Activated CD8-positive, alpha-beta memory T cell treated with anti-CD3 and anti-CD28 coated beads, Interleukin-2, amount 10 ng/mL, durations not matched to agents 7 days and 5 days (primary cell): Measurements from ENCODE around the gene SELENOP. TPM values are rescaled to one million over a fixed set of nuclear protein-coding genes. Genes with fewer than 3 reads are reported as not detected.
A peak's percentile ranks its signal among the peaks of the same experiment; 100 is the strongest.

ENCODE experiments used
- ATAC-seq: fragments of 150-1000 bp; cut with Tn5 transposase; one replicate; pipeline ENCODE4 v1.10.0; 2021; ENCODE audit warnings: moderate library complexity
- CTCF ChIA-PET: fragments of 350-600 bp; sonication (Branson Sonifier 250); formaldehyde crosslinking; loops from one replicate; lab custom pipeline; 2021; ENCODE audit warnings: antibody characterized with exemption; lab: Charles Lee
- DNase-seq: peaks from one replicate; pipeline ENCODE4 v3.0.0-alpha.2; 2020
- H3K27ac Mint-ChIP-seq: one replicate; pipeline ENCODE4 v1.8.0; 2021; ENCODE audit warnings: mild to moderate bottlenecking, mixed read lengths
- H3K27me3 Mint-ChIP-seq: one replicate; pipeline ENCODE4 v1.8.0; 2021; ENCODE audit warnings: mixed read lengths
- H3K36me3 Mint-ChIP-seq: one replicate; pipeline ENCODE4 v1.8.0; 2021; ENCODE audit warnings: mild to moderate bottlenecking, mixed read lengths
- H3K4me1 Mint-ChIP-seq: one replicate; pipeline ENCODE4 v1.8.0; 2021; ENCODE audit warnings: mixed read lengths
- H3K4me3 Mint-ChIP-seq: one replicate; pipeline ENCODE4 v1.8.0; 2021; ENCODE audit warnings: mild to moderate bottlenecking, moderate library complexity, mixed read lengths
- H3K9me3 Mint-ChIP-seq: one replicate; pipeline ENCODE4 v1.8.0; 2022; ENCODE audit warnings: low read depth, mixed read lengths
- total RNA-seq, 2 experiments: library from RNA; stranded (reverse); gene quantifications; one replicate each; pipeline ENCODE4 v1.2.3, GENCODE V29; 2021

The SELENOP gene
- total RNA-seq, 2 experiments from 2014 or later, result 0.12 to 0.53 TPM

DNA sequence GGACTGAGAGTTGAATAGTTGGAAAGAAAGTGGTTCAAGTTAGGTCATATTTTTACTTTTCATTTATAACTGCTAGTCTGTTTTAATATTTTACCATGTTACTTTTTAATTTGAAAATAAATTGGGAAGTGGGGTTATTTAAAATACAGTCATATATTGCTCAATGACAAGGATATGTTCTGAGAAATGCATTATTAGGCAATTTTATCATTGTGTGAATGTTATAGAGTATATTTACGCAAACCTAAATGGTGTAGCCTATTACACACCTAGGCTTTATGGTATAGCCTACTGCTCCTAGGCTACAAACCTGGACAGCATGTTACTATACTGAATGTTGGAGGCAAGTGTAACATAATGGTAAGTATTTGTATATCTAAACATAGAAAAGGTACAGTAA lies 49.9 kb downstream of the SELENOP start:
- no peak overlapping the region for H3K27ac Mint-ChIP-seq
- H3K4me1 Mint-ChIP-seq, result peaks cover 12% of the 10 kb centered on the region
- CTCF ChIA-PET, result no interaction called here
- H3K4me3 Mint-ChIP-seq, result no peak overlapping the region
- H3K36me3 Mint-ChIP-seq, result peaks cover 5% of the 10 kb centered on the region
- peaks cover 20% of the 10 kb centered on the region for H3K27me3 Mint-ChIP-seq
- no peak for DNase-seq
- ATAC-seq, result no peak
- no peaks in the 10 kb centered on the region for H3K9me3 Mint-ChIP-seq

DNA sequence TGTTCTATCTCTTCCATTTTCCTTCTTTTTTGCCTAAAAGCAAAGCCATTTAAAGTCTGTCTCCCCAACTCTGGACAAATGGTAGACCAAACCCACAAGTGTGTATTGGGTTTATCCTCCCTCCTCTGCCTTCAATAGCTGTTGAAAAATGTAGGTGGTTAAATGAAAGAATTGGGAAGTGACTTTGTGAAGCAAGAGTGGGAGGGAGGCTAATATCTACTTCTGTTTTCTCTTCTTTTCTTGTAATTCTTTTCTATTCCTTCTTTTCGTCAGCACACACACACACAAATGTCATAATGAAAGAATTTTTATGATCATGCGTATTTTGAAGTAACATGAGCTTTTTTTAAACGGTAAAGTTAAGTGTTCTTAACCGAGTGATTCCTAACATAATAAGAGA lies 51.3 kb downstream of the SELENOP start:
- ATAC-seq, result no peak

DNA sequence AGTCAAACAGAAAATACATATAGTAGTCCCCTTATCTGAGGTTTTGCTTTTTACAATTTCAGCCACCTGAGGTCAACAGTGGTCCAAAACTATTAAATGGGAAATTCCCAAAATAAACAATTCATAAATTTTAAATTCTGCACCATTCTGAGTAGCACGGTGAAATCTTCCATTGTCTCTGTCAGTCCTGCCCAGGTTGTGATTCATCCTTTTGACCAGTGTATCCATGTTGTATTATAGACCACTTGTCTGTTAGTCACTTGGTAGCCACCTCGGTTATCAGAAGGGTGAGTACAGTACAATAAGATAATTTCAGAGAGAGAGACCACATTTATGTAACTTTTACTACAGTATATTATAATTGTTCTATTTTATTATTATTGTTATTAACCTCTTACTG lies 52.2 kb downstream of the SELENOP start:
- DNase-seq (no peak), ATAC-seq (no peak)
- Mint-ChIP-seq H3K36me3 (peaks cover 4% of the 10 kb centered on the region), H3K27ac (no peak overlapping the region), H3K4me3 (no peak overlapping the region), H3K9me3 (no peaks in the 10 kb centered on the region), H3K4me1 (peaks cover 12% of the 10 kb centered on the region), H3K27me3 (peaks cover 5% of the 10 kb centered on the region)
- CTCF ChIA-PET, result no interaction called here

More for the DNA sequence above, 51.3 kb downstream of the SELENOP start:
- DNase-seq, result no peak
- peaks cover 11% of the 10 kb centered on the region for H3K27me3 Mint-ChIP-seq
- H3K4me3 Mint-ChIP-seq, result no peak overlapping the region
- H3K4me1 Mint-ChIP-seq, result peaks cover 12% of the 10 kb centered on the region
- CTCF ChIA-PET, result interaction anchor here (1.4 kb wide), 1 partner anchor 177 kb away, joined by 5 read pairs; no protein-coding TSS in a partner anchor
- H3K27ac Mint-ChIP-seq, result no peak overlapping the region
- H3K9me3 Mint-ChIP-seq, result no peaks in the 10 kb centered on the region
- H3K36me3 Mint-ChIP-seq, result peaks cover 5% of the 10 kb centered on the region

DNA sequence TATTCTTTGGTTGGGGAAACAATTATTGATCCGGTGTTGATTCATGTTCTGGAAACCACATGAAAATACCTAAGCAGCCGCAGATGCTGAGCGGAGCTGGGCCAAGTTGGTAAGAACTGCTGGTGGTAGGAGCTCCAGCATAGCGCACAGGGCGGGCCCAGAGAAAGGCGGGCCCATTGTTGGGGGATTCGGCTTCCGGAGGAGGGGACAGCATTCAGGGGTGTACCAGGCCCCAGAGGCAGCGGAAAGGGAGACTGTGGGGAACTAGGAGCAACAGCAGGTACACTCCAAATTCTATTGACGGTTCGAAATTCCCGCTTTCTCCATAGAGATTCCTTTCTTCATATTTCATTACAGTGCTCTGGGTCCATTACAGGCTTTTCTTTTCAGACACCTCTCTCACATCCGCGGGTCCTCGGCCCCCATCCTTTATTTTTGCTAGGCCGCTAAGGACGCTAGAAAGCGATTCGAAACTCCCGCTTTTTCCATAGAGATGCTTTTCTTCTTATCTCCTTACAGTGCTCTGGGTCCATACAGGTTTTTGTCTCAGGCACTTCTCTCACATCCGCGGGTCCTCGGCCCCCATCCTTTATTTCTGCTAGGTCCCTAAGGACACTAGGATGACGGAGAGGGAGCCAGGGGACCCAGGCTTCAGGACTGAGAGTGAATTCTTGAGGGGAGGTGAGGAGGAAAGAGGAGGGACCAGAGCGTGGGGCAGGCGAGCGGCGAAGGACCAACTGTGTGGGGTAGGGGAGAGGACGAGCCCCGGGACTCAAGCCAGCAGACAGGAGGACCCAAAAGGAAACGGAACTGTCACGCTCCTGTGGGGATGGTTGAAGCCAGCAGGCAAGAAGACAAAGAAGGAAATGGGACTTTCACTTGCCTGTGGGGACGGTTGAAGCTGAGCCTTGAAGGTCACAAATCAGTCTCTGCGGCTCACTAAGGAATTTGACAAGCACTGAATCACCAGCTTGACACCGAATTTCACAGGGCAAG lies 54.8 kb downstream of the SELENOP start, which contains the start of gene CCDC152:
Gene CCDC152, plus strand, starts transcription at position 213 of the 996 bp plus-strand sequence. CDS start 2,304 bp downstream, outside the sequence.
- DNase-seq (peak; percentile 77), ATAC-seq (peak; percentile 99)
- no peaks in the 10 kb centered on the region for H3K9me3 Mint-ChIP-seq
- CTCF ChIA-PET, result interaction anchor here (1.2 kb wide), 1 partner anchor 10 kb away, joined by 4 read pairs; no protein-coding TSS in a partner anchor
- peak within 1 kb of the TSS; percentile 58 for H3K27ac Mint-ChIP-seq
- H3K4me1 Mint-ChIP-seq, result peaks cover 12% of the 10 kb centered on the region
- H3K4me3 Mint-ChIP-seq, result peak within 1 kb of the TSS; percentile 80
- H3K36me3 Mint-ChIP-seq, result peaks cover 4% of the 10 kb centered on the region
- H3K27me3 Mint-ChIP-seq, result peaks cover 5% of the 10 kb centered on the region

DNA sequence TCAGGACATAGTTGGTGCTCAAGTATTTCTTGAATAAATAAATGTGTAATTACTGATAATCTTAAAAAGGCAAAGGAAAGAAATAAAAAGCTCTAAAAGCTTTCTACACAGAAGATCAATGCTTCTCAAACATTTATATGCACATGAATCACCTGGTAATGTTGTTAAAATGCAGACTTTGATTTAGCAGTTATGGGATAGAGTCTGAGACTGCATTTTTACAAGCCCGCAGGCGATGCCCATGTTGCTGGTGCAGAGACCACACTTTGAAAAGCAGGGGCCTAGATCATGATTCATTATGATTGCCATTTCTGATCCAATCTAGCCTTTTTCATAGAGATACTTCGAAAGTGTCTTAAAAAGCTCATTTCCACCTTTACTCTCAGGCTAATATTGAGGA lies 58.6 kb downstream of the SELENOP start:
- Mint-ChIP-seq H3K4me1 (peaks cover 17% of the 10 kb centered on the region), H3K27me3 (peaks cover 2% of the 10 kb centered on the region), H3K4me3 (no peak overlapping the region), H3K9me3 (no peaks in the 10 kb centered on the region), H3K36me3 (no peaks in the 10 kb centered on the region), H3K27ac (no peak overlapping the region)
- CTCF ChIA-PET, result no interaction called here
- ATAC-seq, result no peak
- DNase-seq, result no peak

DNA sequence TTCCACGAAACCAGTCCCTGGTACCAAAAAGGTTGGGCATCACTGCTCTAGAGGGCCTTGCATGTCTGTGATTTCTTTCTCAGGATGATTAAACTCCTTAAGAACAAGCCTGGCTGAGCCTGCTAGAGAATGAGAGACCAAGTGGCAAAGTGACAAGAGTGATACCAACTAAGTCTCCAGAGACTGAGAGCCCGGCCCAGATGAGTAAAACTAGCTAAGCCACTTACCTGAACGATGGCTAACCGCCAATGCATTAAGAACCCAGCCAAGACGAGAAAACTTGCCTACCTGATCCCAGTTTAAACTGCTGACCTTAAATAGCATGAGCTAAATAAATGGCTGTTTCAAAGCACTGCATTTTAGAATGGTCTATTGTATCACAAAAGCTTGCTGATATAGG lies 60.6 kb downstream of the SELENOP start:
- H3K9me3 Mint-ChIP-seq, result no peaks in the 10 kb centered on the region
- peaks cover 10% of the 10 kb centered on the region for H3K4me1 Mint-ChIP-seq
- H3K36me3 Mint-ChIP-seq, result no peaks in the 10 kb centered on the region
- no peak overlapping the region for H3K27ac Mint-ChIP-seq
- no peak overlapping the region for H3K4me3 Mint-ChIP-seq
- CTCF ChIA-PET, result interaction anchor here (1.0 to 1.3 kb wide), 3 partner anchors 16 to 322 kb away, joined by 3 to 4 read pairs (median 3); no protein-coding TSS in a partner anchor
- DNase-seq (no peak), ATAC-seq (no peak)
- peaks cover 6% of the 10 kb centered on the region for H3K27me3 Mint-ChIP-seq

DNA sequence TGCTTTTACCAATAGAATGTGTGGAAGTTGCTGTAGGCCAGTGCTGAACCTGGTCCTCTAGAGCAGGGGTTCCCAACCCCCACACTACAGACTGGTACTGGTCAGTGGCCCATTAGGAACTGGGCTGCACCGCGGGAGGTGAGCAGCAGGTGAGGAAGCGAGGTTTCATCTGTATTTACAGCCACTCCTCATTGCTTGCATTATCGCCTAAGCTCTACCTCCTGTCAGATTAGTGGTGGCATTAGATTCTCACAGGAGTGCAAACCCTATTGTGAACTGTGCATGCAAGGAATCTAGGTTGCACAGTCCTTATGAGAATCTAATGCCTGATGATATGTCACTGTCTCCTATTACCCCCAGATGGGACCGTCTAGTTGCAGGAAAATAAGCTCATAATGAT lies 61.2 kb downstream of the SELENOP start:
- Mint-ChIP-seq H3K36me3 (no peaks in the 10 kb centered on the region), H3K4me3 (no peak overlapping the region), H3K9me3 (no peaks in the 10 kb centered on the region), H3K27ac (no peak overlapping the region), H3K4me1 (peaks cover 10% of the 10 kb centered on the region), H3K27me3 (peaks cover 6% of the 10 kb centered on the region)
- no peak for ATAC-seq
- CTCF ChIA-PET, result interaction anchor here (0.8 kb wide), 1 partner anchor 29 kb away, joined by 3 read pairs; no protein-coding TSS in a partner anchor
- DNase-seq, result no peak

Other genes with a start within 250 kb of the SELENOP start
- gene CCDC152, start 55.1 kb downstream of the SELENOP start, total RNA-seq, result 1 to 10 TPM; 6.4 to 6.9 TPM
- gene ANXA2R, start 228.4 kb upstream of the SELENOP start, total RNA-seq, result 10 to 100 TPM; 14.5 to 32.0 TPM